Loucy (cell line): ENCODE results near the gene BANP.

Experiments
- H2AFZ ChIP-seq: fragments of 200-600 bp; sonication (generic); 2 replicates; pipeline ENCODE4 v1.6.0; 2016; ENCODE audit warnings: antibody characterized with exemption, mild to moderate bottlenecking, low read length, moderate library complexity
- H3F3A ChIP-seq: fragments of 200-600 bp; 2 replicates; pipeline ENCODE4 v1.6.0; 2016; ENCODE audit warnings: antibody characterized with exemption, low read depth, mild to moderate bottlenecking
- H3K27me3 ChIP-seq: fragments of 200-600 bp; sonication (generic); 2 replicates; pipeline ENCODE4 v1.6.1; 2014; ENCODE audit warnings: low read length, mild to moderate bottlenecking; ENCODE audit not compliant: insufficient read depth, poor library complexity, severe bottlenecking
- H3K36me3 ChIP-seq: fragments of 200-600 bp; sonication (generic); 2 replicates; pipeline ENCODE4 v1.6.1; 2016; ENCODE audit warnings: low read length; ENCODE audit not compliant: insufficient read depth
- H3K4me1 ChIP-seq: fragments of 200-600 bp; sonication (generic); 2 replicates; pipeline ENCODE4 v1.5.1; 2014; ENCODE audit warnings: low read length, mild to moderate bottlenecking; ENCODE audit not compliant: insufficient read depth, poor library complexity, severe bottlenecking
- H3K4me2 ChIP-seq: fragments of 200-600 bp; sonication (generic); 2 replicates; pipeline ENCODE4 v1.6.0; 2014; ENCODE audit warnings: antibody characterized with exemption, low read length, low read depth, mild to moderate bottlenecking; ENCODE audit not compliant: poor library complexity, severe bottlenecking
- H3K4me3 ChIP-seq: fragments of 200-600 bp; sonication (generic); 2 replicates; pipeline ENCODE4 v1.5.1; 2014; ENCODE audit warnings: low read length, mild to moderate bottlenecking, mixed read lengths; ENCODE audit not compliant: poor library complexity, severe bottlenecking
- H3K79me2 ChIP-seq: fragments of 200-600 bp; sonication (generic); 2 replicates; pipeline ENCODE4 v1.6.1; 2014; ENCODE audit warnings: low read length; ENCODE audit not compliant: insufficient read depth
- H3K9ac ChIP-seq: fragments of 200-600 bp; sonication (generic); 2 replicates; pipeline ENCODE4 v1.6.0; 2014; ENCODE audit warnings: mild to moderate bottlenecking, low read depth, low read length, moderate library complexity; ENCODE audit not compliant: poor library complexity, severe bottlenecking
- H3K9me2 ChIP-seq: fragments of 200-600 bp; sonication (generic); replicated peaks from 2 replicates; pipeline ENCODE4 v1.6.1; 2016; ENCODE audit warnings: low read depth, low read length, mixed read lengths
- H3K9me3 ChIP-seq: fragments of 200-600 bp; sonication (generic); 2 replicates; pipeline ENCODE4 v1.6.1; 2014; ENCODE audit warnings: mild to moderate bottlenecking, antibody characterized with exemption, low read length, low read depth; ENCODE audit not compliant: insufficient read depth
- H4K20me1 ChIP-seq: fragments of 200-600 bp; sonication (generic); 2 replicates; pipeline ENCODE4 v1.6.0; 2014; ENCODE audit warnings: antibody characterized with exemption, low read length, mild to moderate bottlenecking; ENCODE audit not compliant: insufficient read depth, poor library complexity, severe bottlenecking
- EZH2phosphoT487 ChIP-seq: fragments of 200-600 bp; IDR thresholded peaks from 2 replicates; pipeline ENCODE4 v1.6.1; 2018; ENCODE audit warnings: antibody characterized with exemption, mild to moderate bottlenecking, moderate library complexity, borderline replicate concordance
- TF ChIP-seq, protein P1 (sequence below): fragments of 200-600 bp; sonication (generic); conservative IDR thresholded peaks from 2 replicates; pipeline ENCODE4 v1.5.1; 2014; ENCODE audit warnings: mild to moderate bottlenecking, antibody characterized with exemption, low read length

The BANP gene

DNA sequence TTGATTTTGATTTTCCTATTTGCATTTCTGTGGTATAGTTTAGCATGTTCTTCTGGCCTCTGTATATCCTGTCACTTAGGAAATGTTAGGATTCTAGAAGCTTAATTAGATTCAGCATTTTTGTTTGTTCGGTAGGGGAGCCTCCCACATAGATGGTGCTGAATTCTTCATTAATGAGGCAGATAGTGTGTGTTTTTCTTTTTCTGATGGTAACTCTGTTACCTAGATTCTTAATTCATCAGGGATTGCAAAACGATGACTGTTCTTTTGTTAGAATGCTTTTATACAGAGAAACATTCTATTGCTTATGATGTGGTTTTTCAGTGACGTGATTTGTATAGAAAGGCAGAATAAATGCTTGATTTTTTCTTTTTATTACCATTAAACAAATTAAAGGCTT lies 19.0 kb downstream of the BANP start:
- Histone ChIP-seq H3K9me2 (no peaks in the 10 kb centered on the region), H3K9me3 (no peaks in the 10 kb centered on the region), H3F3A (no peaks in the 10 kb centered on the region), H3K36me3 (no peaks in the 10 kb centered on the region), H3K79me2 (peaks cover 85% of the 10 kb centered on the region), H4K20me1 (no peaks in the 10 kb centered on the region), H3K4me2 (no peak overlapping the region), H3K27me3 (no peaks in the 10 kb centered on the region), H3K9ac (no peak overlapping the region), H2AFZ (no peak overlapping the region), H3K4me1 (peaks cover 8% of the 10 kb centered on the region), H3K4me3 (no peak overlapping the region)
- TF ChIP-seq, protein P1, sequence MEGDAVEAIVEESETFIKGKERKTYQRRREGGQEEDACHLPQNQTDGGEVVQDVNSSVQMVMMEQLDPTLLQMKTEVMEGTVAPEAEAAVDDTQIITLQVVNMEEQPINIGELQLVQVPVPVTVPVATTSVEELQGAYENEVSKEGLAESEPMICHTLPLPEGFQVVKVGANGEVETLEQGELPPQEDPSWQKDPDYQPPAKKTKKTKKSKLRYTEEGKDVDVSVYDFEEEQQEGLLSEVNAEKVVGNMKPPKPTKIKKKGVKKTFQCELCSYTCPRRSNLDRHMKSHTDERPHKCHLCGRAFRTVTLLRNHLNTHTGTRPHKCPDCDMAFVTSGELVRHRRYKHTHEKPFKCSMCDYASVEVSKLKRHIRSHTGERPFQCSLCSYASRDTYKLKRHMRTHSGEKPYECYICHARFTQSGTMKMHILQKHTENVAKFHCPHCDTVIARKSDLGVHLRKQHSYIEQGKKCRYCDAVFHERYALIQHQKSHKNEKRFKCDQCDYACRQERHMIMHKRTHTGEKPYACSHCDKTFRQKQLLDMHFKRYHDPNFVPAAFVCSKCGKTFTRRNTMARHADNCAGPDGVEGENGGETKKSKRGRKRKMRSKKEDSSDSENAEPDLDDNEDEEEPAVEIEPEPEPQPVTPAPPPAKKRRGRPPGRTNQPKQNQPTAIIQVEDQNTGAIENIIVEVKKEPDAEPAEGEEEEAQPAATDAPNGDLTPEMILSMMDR, result no peak
- TF ChIP-seq EZH2phosphoT487, result no peak

DNA sequence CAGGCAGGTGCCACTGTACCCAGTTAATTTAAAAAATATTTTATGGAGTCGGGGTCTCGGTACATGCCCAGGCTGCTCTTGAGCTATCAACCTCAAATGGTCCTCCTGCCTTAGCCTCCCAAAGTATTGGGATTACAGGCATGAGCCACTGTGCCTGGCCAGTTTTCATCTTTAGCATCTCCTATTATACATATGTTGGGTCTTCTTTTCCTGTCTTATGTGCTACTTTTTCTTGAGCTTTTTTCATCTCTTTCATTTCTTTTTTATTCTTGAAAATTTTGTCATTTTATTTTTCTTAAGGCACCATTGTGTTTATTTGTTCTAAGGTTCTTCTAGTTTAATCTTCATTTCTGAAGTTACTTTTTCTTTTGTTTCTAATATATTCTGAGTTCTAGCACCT lies 20.7 kb downstream of the BANP start:
- Histone ChIP-seq H3K9me3 (no peaks in the 10 kb centered on the region), H3K4me3 (no peak overlapping the region), H3K9ac (no peak overlapping the region), H3K79me2 (peaks cover 70% of the 10 kb centered on the region; the same call in 1 of the 2 replicates), H3K36me3 (no peaks in the 10 kb centered on the region), H3K4me1 (peaks cover 8% of the 10 kb centered on the region), H3K27me3 (no peaks in the 10 kb centered on the region), H3K9me2 (no peaks in the 10 kb centered on the region), H3K4me2 (no peak overlapping the region), H3F3A (no peaks in the 10 kb centered on the region), H2AFZ (no peak overlapping the region), H4K20me1 (no peaks in the 10 kb centered on the region)
- no peak for TF ChIP-seq EZH2phosphoT487
- TF ChIP-seq, protein P1, result no peak

DNA sequence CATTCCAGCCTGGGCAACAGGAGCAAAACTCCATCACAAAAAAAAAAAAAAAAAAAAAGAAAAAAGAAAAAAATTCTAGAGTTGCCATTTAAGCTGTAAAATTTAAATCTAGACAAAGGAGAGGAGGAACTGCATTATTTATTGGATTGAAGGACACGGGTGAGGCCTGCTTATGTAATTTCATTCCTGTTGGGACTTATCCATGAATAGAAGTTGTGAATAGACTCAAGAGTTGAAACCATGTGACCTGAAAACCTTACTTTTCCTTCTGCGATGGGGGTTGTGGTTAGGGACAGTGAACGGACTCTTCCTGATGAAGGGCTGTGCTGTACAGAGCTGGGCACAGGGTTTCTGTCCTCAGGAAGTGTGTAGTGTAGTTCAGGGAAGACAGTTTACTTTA lies 22.5 kb downstream of the BANP start:
- no peak overlapping the region for H3K9ac ChIP-seq
- no peaks in the 10 kb centered on the region for H3K9me2 ChIP-seq
- H3K4me2 ChIP-seq, result peak overlapping the region; percentile 20
- TF ChIP-seq EZH2phosphoT487, result no peak
- TF ChIP-seq, protein P1, result no peak
- no peaks in the 10 kb centered on the region for H3K27me3 ChIP-seq
- no peaks in the 10 kb centered on the region for H3K9me3 ChIP-seq
- no peak overlapping the region for H3K4me3 ChIP-seq
- H4K20me1 ChIP-seq, result no peaks in the 10 kb centered on the region
- peaks cover 8% of the 10 kb centered on the region for H3K4me1 ChIP-seq
- no peaks in the 10 kb centered on the region for H3F3A ChIP-seq
- H3K36me3 ChIP-seq, result no peaks in the 10 kb centered on the region
- H2AFZ ChIP-seq, result no peak overlapping the region
- peaks cover 58% of the 10 kb centered on the region; the same call in 1 of the 2 replicates for H3K79me2 ChIP-seq
